AG04449 (cell line): Measurements from ENCODE around the gene PDK3.

Experiments used
- CTCF ChIA-PET: fragments of 350-600 bp; formaldehyde crosslinking; extraction: SDS; loops from one replicate; lab custom pipeline; 2021; ENCODE audit warnings: antibody characterized with exemption; lab: Yijun Ruan, JAX
- POLR2A ChIA-PET: fragments of 400-600, 350-600 bp; formaldehyde crosslinking; extraction: SDS; loops from one replicate; lab custom pipeline; 2020; ENCODE audit warnings: antibody characterized with exemption, inconsistent platforms; lab: Yijun Ruan, JAX
- DNase-seq: peaks from one replicate; pipeline ENCODE4 v3.0.0-alpha.2; 2010; ENCODE audit warnings: low read depth, low spot score
- H3K4me3 ChIP-seq: 2 replicates; pipeline ENCODE4 v1.5.1; 2011; ENCODE audit warnings: low read depth, mild to moderate bottlenecking, control low read depth, low read length
- TF ChIP-seq, protein P1 (sequence below): IDR thresholded peaks from one replicate; pipeline ENCODE4 v1.5.1; 2011; ENCODE audit warnings: mild to moderate bottlenecking, moderate library complexity, low read length, control low read depth, inconsistent platforms; ENCODE audit not compliant: insufficient read depth; ENCODE audit errors: missing control alignments

The PDK3 gene

DNA sequence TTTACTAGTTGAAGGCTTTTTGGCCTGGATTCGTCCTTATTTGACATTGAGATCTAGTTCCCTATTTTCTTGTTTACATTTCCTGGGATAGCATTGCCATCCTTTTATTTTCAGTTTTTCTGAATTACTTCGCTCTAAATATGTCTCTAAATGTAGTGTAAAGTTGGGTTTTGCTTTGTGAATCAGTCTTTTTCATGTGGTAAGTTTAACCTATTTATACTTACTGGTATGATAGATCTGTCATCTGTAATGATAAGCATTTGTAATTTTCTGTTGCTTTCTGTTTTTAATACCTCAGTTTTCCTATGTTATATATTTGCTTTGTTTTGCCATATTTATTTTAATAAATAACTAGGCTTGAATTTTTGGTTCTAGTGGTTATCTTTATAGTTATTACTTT lies 6.7 kb downstream of the PDK3 start:
- DNase-seq, result no peak
- H3K4me3 ChIP-seq, result no peak overlapping the region
- TF ChIP-seq, protein P1, sequence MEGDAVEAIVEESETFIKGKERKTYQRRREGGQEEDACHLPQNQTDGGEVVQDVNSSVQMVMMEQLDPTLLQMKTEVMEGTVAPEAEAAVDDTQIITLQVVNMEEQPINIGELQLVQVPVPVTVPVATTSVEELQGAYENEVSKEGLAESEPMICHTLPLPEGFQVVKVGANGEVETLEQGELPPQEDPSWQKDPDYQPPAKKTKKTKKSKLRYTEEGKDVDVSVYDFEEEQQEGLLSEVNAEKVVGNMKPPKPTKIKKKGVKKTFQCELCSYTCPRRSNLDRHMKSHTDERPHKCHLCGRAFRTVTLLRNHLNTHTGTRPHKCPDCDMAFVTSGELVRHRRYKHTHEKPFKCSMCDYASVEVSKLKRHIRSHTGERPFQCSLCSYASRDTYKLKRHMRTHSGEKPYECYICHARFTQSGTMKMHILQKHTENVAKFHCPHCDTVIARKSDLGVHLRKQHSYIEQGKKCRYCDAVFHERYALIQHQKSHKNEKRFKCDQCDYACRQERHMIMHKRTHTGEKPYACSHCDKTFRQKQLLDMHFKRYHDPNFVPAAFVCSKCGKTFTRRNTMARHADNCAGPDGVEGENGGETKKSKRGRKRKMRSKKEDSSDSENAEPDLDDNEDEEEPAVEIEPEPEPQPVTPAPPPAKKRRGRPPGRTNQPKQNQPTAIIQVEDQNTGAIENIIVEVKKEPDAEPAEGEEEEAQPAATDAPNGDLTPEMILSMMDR, result no peak
- POLR2A ChIA-PET, result no interaction called here
- CTCF ChIA-PET, result no interaction called here

DNA sequence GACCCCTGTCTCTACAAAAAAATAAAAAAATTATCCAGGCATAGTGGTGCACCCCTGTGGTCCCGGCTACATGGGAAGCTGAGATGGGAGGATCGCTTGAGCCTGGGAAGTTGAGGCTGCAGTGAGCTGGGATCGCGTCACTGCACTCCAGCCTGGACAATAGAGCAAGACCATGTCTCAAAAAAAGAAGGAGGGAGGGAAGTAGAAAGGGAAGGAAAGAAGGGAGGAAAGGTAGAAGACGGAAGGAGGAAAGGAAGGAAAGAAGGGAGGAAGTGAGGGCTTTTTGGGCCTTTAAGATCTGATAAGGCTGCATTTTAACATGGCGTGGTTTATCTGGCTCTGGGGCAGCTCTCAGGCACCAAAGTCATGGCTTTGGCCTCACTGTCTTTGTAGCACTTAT lies 10.4 kb downstream of the PDK3 start:
- H3K4me3 ChIP-seq, result no peak overlapping the region
- ChIA-PET POLR2A (no interaction called here), CTCF (no interaction called here)
- TF ChIP-seq, protein P1, result no peak
- no peak for DNase-seq

DNA sequence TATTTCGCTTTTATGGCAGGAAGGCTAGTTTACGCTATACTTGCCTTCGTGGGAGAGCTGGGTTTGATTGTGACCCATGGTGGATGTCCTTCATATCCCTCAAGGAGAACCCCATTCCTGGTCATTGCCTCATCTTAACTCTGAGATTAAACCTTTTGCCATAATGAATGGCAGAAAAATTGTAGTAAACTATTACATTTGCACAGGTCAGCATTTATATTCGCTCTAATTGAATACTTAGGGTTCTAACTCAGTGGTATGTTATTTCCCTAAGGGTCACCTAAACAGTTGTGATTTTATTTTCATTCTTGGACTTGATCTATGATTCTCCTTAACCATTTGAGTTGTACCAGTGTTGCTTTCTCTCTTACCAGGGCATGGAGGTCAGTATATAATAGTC lies 13.4 kb downstream of the PDK3 start:
- TF ChIP-seq, protein P1, result no peak
- ChIA-PET CTCF (no interaction called here), POLR2A (no interaction called here)
- no peak for DNase-seq
- H3K4me3 ChIP-seq, result no peak overlapping the region

DNA sequence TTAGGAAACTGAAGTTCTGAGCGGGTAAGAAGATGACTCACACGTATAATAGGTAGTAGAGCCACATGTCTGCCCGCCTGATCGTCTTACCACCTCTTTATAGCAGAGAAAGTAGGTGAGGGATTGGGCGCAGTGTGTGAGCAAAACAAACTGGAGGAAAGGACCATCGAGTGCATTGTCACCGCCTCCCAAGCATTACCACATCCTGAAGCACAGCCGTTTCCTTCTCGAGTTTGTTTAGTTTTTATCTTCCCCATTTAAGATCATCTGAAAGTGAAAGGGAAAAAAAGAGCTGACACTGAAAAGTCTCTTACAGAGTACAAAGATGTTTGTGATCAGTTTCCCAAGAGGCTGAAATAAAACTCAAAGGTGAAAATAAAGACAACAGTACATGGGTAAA lies 14.8 kb downstream of the PDK3 start:
- POLR2A ChIA-PET, result no interaction called here
- H3K4me3 ChIP-seq, result no peak overlapping the region
- no peak for DNase-seq

DNA sequence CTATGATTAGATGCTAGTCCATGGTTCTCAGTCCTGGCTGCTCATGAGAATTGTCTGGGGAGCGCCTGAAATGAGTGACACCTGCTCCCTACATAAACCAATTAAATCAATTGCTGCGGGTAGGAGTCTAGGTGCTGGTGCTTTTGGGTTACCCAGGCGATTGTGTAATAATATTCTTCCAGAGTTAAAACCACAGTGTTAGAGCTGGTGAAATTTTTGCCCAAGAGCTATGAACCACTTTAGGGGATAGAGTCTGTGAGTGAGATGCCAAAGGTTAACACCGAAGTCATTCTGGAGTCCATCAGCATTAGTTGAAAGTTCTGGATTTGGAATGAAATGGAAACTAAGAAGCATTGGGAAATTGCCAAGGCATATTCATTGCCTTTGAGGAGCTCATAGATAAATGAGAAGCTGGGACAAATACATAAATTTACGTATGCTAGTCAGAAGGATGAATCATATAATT lies 15.3 kb downstream of the PDK3 start:
- TF ChIP-seq, protein P1, result no peak
- no peak for DNase-seq
- POLR2A ChIA-PET, result no interaction called here
- CTCF ChIA-PET, result no interaction called here
- no peak overlapping the region for H3K4me3 ChIP-seq

More for the DNA sequence above, 14.8 kb downstream of the PDK3 start:
- TF ChIP-seq, protein P1, result no peak
- CTCF ChIA-PET, result no interaction called here

DNA sequence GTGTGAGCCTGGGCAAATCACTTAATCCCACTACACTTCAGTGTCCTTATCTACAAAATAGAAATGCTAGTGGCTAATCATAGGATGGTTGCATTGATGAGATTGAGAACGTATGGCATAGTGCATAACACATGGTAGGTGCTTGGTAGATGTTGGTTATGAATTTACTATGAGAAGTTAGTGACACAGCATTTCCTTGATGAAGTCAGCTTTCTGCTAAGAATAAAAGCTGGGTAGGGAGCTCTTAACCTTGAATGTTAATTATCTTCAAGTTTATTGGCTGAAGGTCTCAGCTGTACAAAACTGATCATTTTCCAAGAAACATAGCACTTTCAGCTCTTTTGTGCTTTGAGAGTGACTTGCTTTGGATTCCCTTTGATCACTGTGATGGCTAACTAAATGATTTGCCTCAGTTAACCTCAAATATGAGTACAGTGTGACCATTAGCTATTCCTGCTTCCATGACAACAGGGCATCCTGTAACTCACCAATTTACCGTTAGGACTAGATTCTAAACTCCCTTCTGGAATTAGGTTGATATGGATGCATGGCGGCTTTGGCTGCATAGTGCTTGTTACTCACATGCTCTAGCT lies 17.8 kb downstream of the PDK3 start:
- CTCF ChIA-PET, result interaction anchor here (0.9 to 1.4 kb wide), 2 partner anchors 13 to 16 kb away, joined by 3 to 5 read pairs; no protein-coding TSS in a partner anchor
- TF ChIP-seq, protein P1, result no peak
- POLR2A ChIA-PET, result no interaction called here
- no peak overlapping the region for H3K4me3 ChIP-seq
- no peak for DNase-seq
